Neutrophil (primary cell): ENCODE results near the gene PTMS.

ENCODE experiments used
- H3K27ac ChIP-seq: fragments of 200-600 bp; sonication (generic); 2 replicates; pipeline ENCODE4 v1.5.1; 2016; ENCODE audit warnings: mild to moderate bottlenecking, moderate library complexity
- H3K27me3 ChIP-seq: fragments of 200-600 bp; sonication (generic); 2 replicates; pipeline ENCODE4 v1.6.0; 2016; ENCODE audit warnings: mild to moderate bottlenecking
- H3K36me3 ChIP-seq: fragments of 200-600 bp; sonication (generic); 2 replicates; pipeline ENCODE4 v1.5.1; 2017
- H3K4me1 ChIP-seq, 2 experiments: fragments of 200-600 bp in 1 of 2; sonication (generic) in 1 of 2; 1 replicate in 1 of 2; 2 replicates in 1 of 2; pipeline versions ENCODE4 v1.5.1 to v1.6.1; 2013 to 2016; ENCODE audit warnings: low read depth in 1 of 2, low read length in 1 of 2, mild to moderate bottlenecking in 1 of 2, moderate library complexity in 1 of 2; ENCODE audit not compliant: control insufficient read depth in 1 of 2, insufficient read depth in 1 of 2
- H3K4me3 ChIP-seq, 2 experiments: fragments of 200-600 bp in 1 of 2; sonication (generic) in 1 of 2; 1 replicate in 1 of 2; 2 replicates in 1 of 2; pipeline ENCODE4 v1.5.1; 2013 to 2016; ENCODE audit warnings: low read depth in 1 of 2, low read length in 1 of 2, mild to moderate bottlenecking in 1 of 2, moderate library complexity in 1 of 2
- H3K9me3 ChIP-seq: fragments of 200-600 bp; sonication (generic); 2 replicates; pipeline ENCODE4 v1.5.1; 2016
- TF ChIP-seq, protein P1 (sequence below): fragments of 200-600 bp; sonication (generic); IDR thresholded peaks from 2 replicates; pipeline ENCODE4 v1.5.1; 2016; ENCODE audit warnings: antibody characterized with exemption

Gene PTMS

DNA sequence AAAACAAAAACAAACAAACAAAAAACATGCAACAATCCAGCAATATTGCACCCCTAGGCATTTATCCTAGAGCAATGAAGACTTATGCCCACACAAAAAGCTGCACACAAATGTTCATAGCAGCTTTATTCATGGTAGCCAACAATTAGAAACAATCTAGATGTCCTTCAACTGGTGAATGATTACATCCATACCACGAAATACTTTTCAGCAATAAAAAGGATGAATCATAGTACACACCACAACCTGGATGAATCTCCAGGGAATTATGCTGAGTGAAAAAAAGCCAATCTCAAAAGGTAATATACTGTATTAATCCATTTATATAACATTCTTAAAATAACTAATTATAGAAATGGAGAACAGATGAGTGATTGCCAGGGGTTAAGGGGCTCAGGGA is 41.0 kb downstream of the PTMS start:
- Histone ChIP-seq H3K4me1 (no peaks in the 10 kb centered on the region), H3K27ac (no peak overlapping the region), H3K9me3 (no peaks in the 10 kb centered on the region), H3K4me3 (no peak overlapping the region), H3K27me3 (no peaks in the 10 kb centered on the region), H3K36me3 (no peaks in the 10 kb centered on the region)
- TF ChIP-seq, protein P1, sequence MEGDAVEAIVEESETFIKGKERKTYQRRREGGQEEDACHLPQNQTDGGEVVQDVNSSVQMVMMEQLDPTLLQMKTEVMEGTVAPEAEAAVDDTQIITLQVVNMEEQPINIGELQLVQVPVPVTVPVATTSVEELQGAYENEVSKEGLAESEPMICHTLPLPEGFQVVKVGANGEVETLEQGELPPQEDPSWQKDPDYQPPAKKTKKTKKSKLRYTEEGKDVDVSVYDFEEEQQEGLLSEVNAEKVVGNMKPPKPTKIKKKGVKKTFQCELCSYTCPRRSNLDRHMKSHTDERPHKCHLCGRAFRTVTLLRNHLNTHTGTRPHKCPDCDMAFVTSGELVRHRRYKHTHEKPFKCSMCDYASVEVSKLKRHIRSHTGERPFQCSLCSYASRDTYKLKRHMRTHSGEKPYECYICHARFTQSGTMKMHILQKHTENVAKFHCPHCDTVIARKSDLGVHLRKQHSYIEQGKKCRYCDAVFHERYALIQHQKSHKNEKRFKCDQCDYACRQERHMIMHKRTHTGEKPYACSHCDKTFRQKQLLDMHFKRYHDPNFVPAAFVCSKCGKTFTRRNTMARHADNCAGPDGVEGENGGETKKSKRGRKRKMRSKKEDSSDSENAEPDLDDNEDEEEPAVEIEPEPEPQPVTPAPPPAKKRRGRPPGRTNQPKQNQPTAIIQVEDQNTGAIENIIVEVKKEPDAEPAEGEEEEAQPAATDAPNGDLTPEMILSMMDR = no peak

DNA sequence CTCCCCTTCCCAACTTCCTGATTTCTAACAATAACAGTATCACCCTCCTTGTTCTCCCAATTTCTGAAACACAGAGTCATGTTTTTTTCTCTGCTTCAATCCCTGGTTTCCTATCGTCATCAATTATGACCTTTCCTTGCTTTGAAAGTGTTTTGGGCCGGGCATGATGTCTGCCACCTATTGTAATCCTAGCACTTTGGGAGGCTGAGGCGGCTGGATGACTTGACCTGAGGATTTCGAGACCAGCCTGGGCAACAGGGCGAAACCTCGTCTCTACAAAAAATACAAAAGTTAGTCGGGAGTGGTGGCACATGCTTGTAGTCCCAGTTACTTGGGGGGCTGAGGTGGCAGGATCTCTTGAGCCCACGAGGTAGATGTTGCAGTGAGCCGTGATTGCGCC is 42.9 kb downstream of the PTMS start:
- H3K4me1 ChIP-seq = no peaks in the 10 kb centered on the region
- TF ChIP-seq, protein P1 = no peak
- H3K4me3 ChIP-seq = no peak overlapping the region
- no peaks in the 10 kb centered on the region for H3K27me3 ChIP-seq
- no peaks in the 10 kb centered on the region for H3K9me3 ChIP-seq
- no peaks in the 10 kb centered on the region for H3K36me3 ChIP-seq
- no peak overlapping the region for H3K27ac ChIP-seq

DNA sequence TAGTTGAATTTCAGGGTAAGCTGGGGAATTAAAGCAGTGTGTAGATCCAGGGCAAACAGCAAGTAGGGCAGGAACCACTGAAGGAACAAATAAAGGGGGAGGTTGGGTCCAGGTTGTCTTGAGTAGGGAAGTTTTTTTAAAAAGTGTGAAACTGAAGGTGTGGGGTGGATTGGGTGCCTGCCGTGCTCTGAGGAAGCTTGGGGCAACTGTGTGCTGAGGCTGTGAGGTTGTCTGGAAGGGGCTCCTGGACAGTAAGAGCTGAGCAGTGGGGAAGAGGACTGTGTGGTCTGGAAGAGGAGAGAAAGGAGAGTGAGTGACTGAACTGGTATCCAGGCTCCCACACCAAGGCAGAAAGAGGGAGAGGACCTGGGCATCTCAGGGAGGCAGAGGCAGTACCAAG is 44.6 kb downstream of the PTMS start:
- TF ChIP-seq, protein P1 = no peak
- H3K36me3 ChIP-seq = no peaks in the 10 kb centered on the region

DNA sequence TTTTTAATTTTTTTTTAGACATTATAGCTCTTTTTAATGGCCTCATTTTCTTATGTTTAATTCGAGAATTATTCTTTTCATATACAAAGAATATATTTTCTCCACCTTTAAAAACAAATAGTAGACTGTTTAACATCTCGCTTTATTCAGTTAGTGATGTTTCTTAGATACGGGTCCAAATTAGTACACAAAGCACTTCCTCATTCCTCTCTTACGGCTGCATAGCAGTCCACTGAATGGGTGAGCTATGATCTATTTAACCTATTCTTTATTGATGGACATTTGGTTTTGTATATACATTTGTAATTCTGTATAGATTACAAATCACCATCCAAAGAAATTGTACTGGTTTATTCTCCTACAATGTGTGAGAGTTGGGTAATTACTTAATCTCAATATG is 47.2 kb downstream of the PTMS start:
- no peak overlapping the region for H3K4me3 ChIP-seq
- TF ChIP-seq, protein P1 = no peak
- H3K9me3 ChIP-seq = no peaks in the 10 kb centered on the region
- H3K36me3 ChIP-seq = no peaks in the 10 kb centered on the region
- H3K27me3 ChIP-seq = no peaks in the 10 kb centered on the region
- no peak overlapping the region for H3K27ac ChIP-seq
- H3K4me1 ChIP-seq = peaks cover 12 to 13% of the 10 kb centered on the region in 2 experiments

More for the DNA sequence above, 44.6 kb downstream of the PTMS start:
- H3K4me1 ChIP-seq = peaks cover 3% of the 10 kb centered on the region in 2 experiments
- H3K27ac ChIP-seq = no peak overlapping the region
- no peaks in the 10 kb centered on the region for H3K27me3 ChIP-seq
- no peaks in the 10 kb centered on the region for H3K9me3 ChIP-seq
- no peak overlapping the region for H3K4me3 ChIP-seq

DNA sequence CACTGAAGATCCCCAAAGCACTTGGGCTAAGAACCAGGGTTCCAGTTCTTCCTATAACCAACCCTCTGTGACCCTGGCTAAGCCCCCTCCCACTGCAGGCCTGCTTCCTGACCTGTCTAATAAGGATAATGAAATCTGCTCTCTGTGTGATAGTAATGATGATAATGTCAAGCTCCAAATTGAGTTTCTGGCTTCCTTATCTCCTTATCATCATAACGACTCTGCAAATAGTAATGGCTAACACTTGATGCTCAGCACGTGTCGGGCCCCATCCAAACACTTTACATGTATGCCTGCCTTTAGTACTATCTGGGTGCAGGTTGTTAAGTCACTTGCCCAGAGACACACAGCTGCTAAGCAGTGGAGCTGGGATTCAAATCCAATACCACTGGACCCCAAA is 50.4 kb downstream of the PTMS start:
- H3K4me1 ChIP-seq = peaks cover 18 to 21% of the 10 kb centered on the region in 2 experiments
- no peaks in the 10 kb centered on the region for H3K36me3 ChIP-seq
- TF ChIP-seq, protein P1 = no peak
- H3K27ac ChIP-seq = peak overlapping the region; percentile 56
- H3K9me3 ChIP-seq = no peaks in the 10 kb centered on the region
- no peak overlapping the region for H3K4me3 ChIP-seq
- peaks cover 6% of the 10 kb centered on the region for H3K27me3 ChIP-seq

DNA sequence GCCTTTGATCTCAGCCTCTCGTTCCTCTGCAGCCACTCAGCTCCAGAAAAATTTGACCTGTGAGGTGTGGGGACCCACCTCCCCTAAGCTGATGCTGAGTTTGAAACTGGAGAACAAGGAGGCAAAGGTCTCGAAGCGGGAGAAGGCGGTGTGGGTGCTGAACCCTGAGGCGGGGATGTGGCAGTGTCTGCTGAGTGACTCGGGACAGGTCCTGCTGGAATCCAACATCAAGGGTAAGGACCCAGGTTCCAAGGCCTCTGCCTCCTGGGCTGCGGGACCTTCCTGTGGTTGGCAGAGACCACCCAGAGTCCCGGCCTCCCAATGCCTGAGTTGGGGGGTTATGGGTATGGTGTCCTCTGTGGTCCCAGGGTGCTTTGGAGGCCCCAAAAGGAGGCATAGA is 50.9 kb downstream of the PTMS start:
- Histone ChIP-seq H3K36me3 (no peaks in the 10 kb centered on the region), H3K4me1 (peaks cover 22 to 26% of the 10 kb centered on the region in 2 experiments), H3K27me3 (peaks cover 11% of the 10 kb centered on the region), H3K27ac (peak overlapping the region; percentile 56), H3K4me3 (no peak overlapping the region), H3K9me3 (no peaks in the 10 kb centered on the region)
- TF ChIP-seq, protein P1 = no peak
